ENCODE results near the gene SLC15A4. TPM values are rescaled to one million over a fixed set of nuclear protein-coding genes. Genes with fewer than 3 reads are reported as not detected.

Gene SLC15A4
- total RNA-seq, 1 experiment from 2014 or later, result 32.0 TPM

GRCh38 chr12:128820723-128821432 is 2.9 kb downstream of the SLC15A4 start:
- Mint-ChIP-seq H3K4me3 (ENCODE audit: unreplicated experiment) (no peak overlapping the region), H3K4me1 (ENCODE audit: insufficient read depth, unreplicated experiment) (peaks cover 35% of the 10 kb centered on the region)

GRCh38 chr12:128820253-128820652 is 3.5 kb downstream of the SLC15A4 start:
- peaks cover 35% of the 10 kb centered on the region for H3K4me1 Mint-ChIP-seq (ENCODE audit: insufficient read depth, unreplicated experiment)
- no peak for TF ChIP-seq CTCF (IDR thresholded peaks at IDR 0.05; ENCODE audit: unreplicated experiment)
- no peaks in the 10 kb centered on the region for H3K9me3 Mint-ChIP-seq (ENCODE audit: unreplicated experiment)
- no peak for DNase-seq (ENCODE audit: unreplicated experiment)
- intact Hi-C loops (cut with micrococcal nuclease), result no loop called here
- no peaks in the 10 kb centered on the region for H3K27me3 Mint-ChIP-seq (ENCODE audit: insufficient read depth, unreplicated experiment)
- no peak overlapping the region for H3K4me3 Mint-ChIP-seq (ENCODE audit: unreplicated experiment)
- H3K36me3 Mint-ChIP-seq (ENCODE audit: insufficient read depth, unreplicated experiment), result peaks cover 15% of the 10 kb centered on the region
- CTCF ChIA-PET, result interaction anchor here (0.8 to 1.0 kb wide), 3 partner anchors 9 to 1095 kb away, joined by 3 read pairs; no protein-coding TSS in a partner anchor
- POLR2A ChIA-PET, result no interaction called here
- no peak overlapping the region for H3K27ac Mint-ChIP-seq (ENCODE audit: low read depth, unreplicated experiment)
- no TSS peak for BruUV-seq (replicated peaks)

More at GRCh38 chr12:128820723-128821432, 2.9 kb downstream of the SLC15A4 start:
- ChIA-PET POLR2A (no interaction called here), CTCF (interaction anchor here (0.8 to 2.1 kb wide), 3 partner anchors 9 to 22 kb away, joined by 3 to 6 read pairs (median 3); no protein-coding TSS in a partner anchor)
- no peak for DNase-seq (ENCODE audit: unreplicated experiment)
- no TSS peak for BruUV-seq (replicated peaks)
- Mint-ChIP-seq H3K9me3 (ENCODE audit: unreplicated experiment) (no peaks in the 10 kb centered on the region), H3K27ac (ENCODE audit: low read depth, unreplicated experiment) (peak overlapping the region; percentile 64), H3K36me3 (ENCODE audit: insufficient read depth, unreplicated experiment) (peaks cover 15% of the 10 kb centered on the region), H3K27me3 (ENCODE audit: insufficient read depth, unreplicated experiment) (no peaks in the 10 kb centered on the region)
- no peak for TF ChIP-seq CTCF (IDR thresholded peaks at IDR 0.05; ENCODE audit: unreplicated experiment)
- intact Hi-C loops (cut with micrococcal nuclease), result no loop called here

- peaks cover 21% of the 10 kb centered on the region for H3K36me3 Mint-ChIP-seq (ENCODE audit: insufficient read depth, unreplicated experiment)
- H3K27ac Mint-ChIP-seq (ENCODE audit: low read depth, unreplicated experiment), result peak overlapping the region; percentile 72
- no peaks in the 10 kb centered on the region for H3K27me3 Mint-ChIP-seq (ENCODE audit: insufficient read depth, unreplicated experiment)
- H3K4me3 Mint-ChIP-seq (ENCODE audit: unreplicated experiment), result no peak overlapping the region
- CTCF ChIA-PET, result interaction anchor here (0.8 to 1.0 kb wide), 2 partner anchors 8 to 1096 kb away, joined by 3 read pairs; no protein-coding TSS in a partner anchor
- H3K9me3 Mint-ChIP-seq (ENCODE audit: unreplicated experiment), result no peaks in the 10 kb centered on the region
- BruUV-seq (replicated peaks), result no TSS peak
- no peak for TF ChIP-seq CTCF (IDR thresholded peaks at IDR 0.05; ENCODE audit: unreplicated experiment)
- intact Hi-C loops (cut with micrococcal nuclease), result no loop called here
- DNase-seq (ENCODE audit: unreplicated experiment), result no peak
- peaks cover 35% of the 10 kb centered on the region for H3K4me1 Mint-ChIP-seq (ENCODE audit: insufficient read depth, unreplicated experiment)
- POLR2A ChIA-PET, result no interaction called here
Observed at GRCh38 chr12:128819293-128820144, 4.2 kb downstream of the SLC15A4 start.

All from MCF 10A (cell line).